T-helper 9 cell (primary cell): ENCODE results near the gene KIF2A.

Experiments
- DNase-seq: peaks from one replicate; pipeline ENCODE4 v3.0.0-alpha.2; 2020

Gene KIF2A

DNA sequence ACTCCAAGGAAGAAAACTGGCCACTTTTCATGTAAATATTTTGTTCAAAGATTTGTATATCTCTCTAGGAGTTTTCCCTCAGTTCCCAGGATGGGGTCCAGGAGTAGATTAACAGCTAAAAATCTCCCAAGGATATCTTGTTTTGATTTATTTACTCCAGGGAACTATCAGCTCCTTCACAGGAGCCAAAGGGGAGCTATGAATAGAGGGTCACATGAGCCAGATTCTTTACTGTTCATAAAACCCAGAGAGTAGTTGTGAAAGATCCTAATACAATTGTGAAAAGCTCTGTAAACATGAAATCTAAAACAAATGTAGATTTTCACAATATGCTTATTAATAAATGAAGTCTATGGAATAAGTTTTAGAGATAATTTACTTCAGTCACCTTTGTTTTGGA is 80.8 kb downstream of the KIF2A start:
- no peak for DNase-seq

DNA sequence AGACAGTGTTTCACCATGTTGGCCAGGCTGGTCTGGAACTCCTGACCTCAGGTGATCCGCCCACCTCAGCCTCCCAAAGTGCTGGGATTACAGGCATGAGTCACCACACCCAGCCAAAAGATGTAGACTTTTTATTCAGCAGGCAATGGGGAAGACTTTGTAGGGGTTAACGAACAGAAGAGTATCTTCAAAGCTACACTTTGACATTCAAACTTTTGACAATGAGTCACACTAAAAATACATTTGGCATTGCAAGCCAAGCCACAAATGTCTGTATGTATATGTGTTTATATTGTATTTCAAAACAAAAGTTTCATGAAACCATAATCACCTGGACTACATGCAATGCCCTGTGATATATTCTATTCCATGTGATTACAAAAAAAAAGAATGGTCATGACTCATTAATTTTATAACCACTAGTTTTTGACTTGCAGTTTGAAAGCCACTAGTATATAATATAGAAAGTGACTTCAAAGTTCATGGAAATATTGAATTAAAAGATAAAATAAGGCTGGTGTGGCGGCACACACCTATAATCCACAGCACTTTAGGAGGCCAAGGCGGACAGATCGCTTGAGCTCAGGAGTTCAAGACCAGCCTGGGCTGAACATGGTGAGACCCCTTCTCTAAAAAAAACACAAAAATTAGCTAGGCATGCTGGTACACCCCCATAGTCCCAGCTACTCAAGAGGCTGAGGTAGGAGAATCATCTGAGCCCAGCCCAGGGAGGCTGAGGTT is 89.4 kb downstream of the KIF2A start:
- DNase-seq = no peak

DNA sequence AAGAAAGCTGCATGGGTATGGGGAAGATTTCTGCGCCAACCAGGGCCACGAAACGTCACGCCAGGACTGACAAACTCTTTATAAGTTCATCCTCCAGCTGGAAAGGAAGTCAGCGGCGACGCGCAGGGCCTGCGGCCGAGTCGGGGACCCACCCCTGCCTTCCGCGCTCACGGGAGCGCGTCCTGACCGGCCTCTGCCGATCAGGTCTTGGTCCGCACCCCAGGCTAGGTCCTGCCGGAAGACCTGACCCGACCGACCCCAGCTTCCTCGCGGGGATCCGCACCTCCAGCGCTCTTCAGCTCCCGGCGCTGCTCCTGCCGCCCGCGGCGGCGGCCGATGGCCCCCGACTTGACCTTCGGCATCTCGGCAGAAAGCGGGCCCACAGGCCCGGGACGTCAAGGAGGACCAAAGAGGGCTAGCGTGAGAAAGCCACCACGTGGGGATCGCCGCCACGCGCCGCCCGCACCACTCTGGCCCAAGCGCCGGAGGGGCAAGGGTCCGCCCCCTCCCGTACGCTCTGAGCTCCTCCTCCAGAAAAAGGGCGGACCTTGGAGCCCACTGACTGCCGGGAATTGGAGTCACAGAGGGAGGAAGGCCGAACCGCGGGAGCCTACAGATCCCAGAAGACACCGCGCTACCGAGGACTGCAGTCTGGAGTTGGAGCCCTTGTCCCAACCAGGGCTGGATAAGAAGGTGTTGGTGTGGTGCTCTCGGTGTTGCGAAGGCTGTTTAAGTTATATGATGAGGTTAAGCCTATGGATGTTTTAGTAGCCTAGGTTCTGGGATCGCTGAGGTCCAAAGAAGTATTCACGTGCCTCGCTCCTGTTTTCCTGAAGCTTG is 97.6 kb downstream of the KIF2A start, which contains the start of gene DIMT1:
TSS of gene DIMT1 (minus strand) at position 495 of the 840 bp plus-strand sequence. CDS start at position 362, 133 bp downstream.
- peak; percentile 86 for DNase-seq

DNA sequence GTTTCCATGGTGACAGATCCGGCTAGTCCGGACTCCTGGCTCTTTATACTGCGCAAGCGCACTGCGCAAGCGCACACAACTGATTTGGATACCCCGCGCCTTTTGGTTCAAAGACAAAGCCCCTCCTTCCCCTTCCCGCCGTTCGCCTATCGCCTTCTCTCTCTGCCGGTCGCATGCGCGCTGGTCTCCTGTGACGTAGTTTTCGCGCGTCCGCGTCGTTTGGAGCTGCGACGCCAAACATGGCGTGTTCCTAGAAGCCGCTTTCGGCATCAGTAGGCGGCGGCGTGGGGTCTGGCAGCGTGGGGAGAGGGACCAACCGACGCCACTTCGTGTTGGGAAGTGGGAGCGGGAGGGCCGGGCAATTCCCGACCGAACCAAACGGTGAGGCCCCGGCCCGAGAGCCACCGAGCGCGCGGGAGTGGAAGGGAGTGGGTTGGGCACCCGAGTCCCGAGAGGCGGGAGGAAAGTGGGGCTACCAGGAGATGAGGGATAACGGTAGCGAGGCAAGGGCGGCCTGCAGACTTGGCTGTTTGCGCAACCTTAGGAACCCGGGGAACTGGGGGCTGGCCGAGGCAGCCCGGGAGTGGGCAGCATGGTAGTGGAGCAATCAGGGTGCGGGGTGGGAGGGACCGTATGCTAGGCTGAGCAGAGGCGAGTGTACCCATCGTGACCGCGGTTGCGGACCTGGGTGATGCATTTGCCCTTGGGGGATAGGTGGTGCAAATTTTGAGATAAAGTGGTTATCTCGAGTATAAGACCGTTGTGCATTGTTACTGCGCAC is 106.7 kb downstream of the KIF2A start, which contains the start of gene IPO11:
TSS of gene IPO11 (plus strand) at position 215 of the 781 bp plus-strand sequence. CDS start 24,517 bp downstream, outside the sequence.
- peak; percentile 98 for DNase-seq

DNA sequence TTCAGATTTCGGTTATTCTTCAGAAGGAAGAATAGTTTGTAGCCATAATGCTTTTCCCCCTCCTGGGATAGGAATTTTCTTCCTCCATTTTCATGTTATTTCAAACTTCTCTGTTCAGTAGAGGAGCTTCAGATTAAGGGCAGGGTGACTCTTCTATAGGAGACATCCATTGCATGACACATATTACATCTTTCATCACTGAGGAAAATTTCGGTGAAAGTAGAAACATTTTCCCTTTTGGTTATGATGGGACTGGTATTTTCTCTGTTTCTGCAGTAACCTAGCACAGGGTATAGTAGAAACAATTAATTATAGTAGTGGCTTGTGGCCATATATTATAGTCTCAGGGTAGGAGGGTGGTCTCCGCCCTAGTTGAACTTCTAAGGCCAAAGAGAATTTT is 107.7 kb downstream of the KIF2A start:
- no peak for DNase-seq

DNA sequence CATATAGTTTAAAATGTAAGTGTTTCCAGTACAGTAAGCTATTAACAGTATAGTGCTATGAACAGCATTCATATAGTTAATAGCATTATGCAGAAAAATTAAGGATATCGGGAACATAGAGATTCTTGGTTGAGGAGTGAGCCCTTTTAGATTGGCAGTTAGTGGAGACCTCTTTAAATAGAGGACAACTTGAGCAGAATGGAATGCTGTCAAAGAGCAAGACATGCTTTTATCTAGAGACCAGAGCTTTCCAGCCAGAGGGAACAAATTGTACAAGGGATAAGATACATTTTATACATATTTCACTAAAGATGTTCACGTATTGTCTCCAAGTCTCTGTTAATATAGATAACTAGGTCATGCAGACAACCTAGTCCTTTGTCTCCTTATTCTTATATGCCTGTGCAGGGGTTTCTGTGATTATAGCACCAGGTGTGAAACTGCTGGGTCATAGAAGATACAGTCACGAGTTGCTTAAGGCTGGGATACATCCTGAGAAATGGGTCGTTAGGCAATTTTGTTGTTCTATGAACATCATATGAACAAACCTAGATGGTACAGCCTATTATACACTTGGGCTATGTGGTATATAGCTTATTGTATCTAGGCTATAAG is 112.6 kb downstream of the KIF2A start:
- no peak for DNase-seq

DNA sequence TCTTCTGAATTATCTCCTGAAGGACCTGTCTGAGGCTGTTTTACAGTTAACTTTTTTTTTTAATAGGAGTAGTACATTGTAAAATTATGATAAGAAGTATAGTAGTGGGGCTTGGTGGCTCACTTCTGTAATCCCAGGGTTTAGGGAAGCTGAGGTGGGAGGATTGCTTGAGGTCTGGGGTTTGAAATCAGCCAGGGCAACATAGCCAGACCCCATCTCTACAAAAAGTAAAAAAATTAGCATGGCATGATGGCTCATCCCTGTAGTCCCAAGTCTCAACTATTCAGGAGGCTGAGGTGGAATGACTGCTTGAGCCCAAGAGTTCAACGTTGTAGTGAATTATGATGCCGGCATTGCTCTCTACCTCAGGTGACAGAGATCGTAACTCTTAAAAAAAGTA is 113.6 kb downstream of the KIF2A start:
- DNase-seq = no peak

DNA sequence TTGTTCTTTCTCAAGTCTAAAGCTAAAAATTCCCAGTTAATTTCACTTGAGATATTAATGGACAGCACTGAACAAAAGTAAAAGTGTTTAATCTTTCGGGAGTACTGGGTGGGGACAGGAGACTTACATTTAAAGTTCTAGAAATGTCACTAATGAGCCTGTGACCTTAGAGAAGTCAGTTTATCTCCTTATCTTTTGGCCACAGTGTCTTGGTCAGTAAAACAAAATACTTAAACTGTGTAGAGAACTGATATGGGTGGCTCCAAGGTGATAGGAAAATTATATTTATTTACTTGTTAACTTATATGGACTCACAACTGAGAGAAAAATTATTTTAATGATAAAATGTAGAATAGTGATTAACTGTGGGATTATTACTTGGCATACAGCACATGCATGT is 115.4 kb downstream of the KIF2A start:
- no peak for DNase-seq

DNA sequence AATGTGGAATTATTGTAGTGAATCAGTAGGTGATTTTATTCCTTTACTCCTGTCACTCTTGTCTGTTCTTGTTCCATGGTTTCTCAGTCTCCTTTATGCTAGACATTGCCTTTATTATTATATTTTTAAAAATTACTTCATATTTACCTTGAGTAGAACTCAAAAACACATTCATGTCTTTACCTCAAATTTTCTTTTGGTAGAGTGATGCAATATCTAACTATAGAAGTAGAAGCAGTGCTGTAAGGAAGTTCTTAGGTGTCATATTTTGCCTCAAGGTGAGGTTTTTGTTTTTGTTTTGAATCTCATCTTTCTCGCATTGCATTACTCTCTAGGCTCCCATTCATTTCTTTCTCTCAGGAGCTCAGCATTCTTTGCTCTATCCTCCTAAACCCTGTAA is 118.8 kb downstream of the KIF2A start:
- no peak for DNase-seq

DNA sequence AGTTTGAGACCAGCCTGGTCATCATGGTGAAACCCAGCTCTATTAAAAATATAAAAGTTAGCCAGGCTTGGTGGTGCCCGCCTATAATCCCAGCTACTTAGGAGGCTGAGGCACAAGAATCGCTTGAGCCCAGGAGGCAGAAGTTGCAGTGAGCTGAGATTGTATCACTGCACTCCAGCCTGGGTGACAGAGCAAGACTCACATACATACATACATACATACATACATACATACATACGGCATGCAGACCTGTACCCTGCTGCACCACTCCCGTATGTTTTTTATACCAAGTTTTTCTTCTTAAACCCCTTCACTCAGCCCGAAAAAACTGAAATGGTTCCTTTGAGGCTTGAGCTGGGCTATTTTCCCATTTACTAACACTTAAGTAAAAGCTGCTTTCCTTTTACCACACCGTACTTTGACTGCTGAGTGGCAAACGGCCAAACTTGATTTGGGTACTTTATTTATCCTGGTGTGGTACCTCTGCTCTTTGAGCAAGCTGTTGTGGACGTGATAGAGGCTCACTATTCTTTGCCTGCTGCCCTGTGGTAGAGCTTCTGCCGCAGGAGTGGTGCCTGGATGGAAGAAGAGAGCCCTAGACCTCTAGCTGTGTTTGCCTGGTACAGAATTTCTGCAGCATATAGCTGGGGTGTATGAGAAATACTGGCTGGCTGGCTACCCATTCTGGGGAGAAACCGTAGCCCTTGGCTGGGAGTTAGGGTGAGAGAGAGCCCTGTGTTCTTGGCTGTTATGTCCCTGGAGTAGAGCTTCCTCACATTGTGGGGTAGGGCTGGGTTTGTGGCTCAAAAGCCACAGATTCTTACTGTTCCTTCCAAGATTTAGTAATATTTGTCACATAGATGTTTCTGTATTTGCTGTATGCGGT is 126.0 kb downstream of the KIF2A start:
- DNase-seq = no peak

DNA sequence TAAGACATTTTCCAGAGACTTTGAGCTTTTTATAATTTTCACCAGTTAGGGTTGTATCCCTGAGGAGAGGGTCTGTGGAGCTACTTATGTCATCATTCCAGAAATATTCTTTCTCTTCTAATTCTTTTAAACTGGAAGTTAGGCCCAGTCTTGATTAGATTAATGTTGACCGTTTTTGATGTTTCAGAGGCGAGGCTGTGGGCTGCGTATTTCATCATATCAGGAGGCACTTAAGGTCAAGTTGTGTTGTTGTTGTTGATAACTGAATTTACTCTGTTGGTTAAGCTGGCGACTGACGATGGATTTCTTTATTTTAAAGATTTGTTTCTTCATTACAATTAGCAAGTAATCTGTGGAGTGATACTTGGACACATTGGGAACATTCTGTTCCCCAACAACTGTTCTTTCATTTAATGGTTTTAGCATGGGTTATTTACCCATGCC is 126.6 kb downstream of the KIF2A start:
- DNase-seq = no peak
